ENCODE data around the gene SPTLC2. TPM values are rescaled to one million over a fixed set of nuclear protein-coding genes. Genes with fewer than 3 reads are reported as not detected.
A peak's percentile ranks its signal among the peaks of the same experiment; 100 is the strongest.
"Not testable (repeated sequence)": the region's sequence is repeated elsewhere in the genome, so short reads cannot be mapped to it uniquely, and the experiment has no call there.

SPTLC2 gene
- total RNA-seq, 4 donors from 2014 or later, result 18.9 to 24.6 (median 22.8) TPM

GRCh38 chr14:77544571-77544970 is 71.9 kb downstream of the SPTLC2 start:
- no peak overlapping the region for H3K4me3 ChIP-seq
- 94% methylated on average over 2 of the region's 2 CpGs for WGBS
- peaks cover 25% of the 10 kb centered on the region for H3K36me3 ChIP-seq
- no peaks in the 10 kb centered on the region for H3K9me3 ChIP-seq
- no peak overlapping the region for H3K27ac ChIP-seq
- peaks cover 13% of the 10 kb centered on the region for H3K4me1 ChIP-seq
- no peak for DNase-seq (ENCODE audit: low spot score in 2 of 2)
- TF ChIP-seq POLR2AphosphoS5 (IDR thresholded peaks at IDR 0.05), result no peak
- no peak for TF ChIP-seq CTCF (IDR thresholded peaks at IDR 0.05)
- TF ChIP-seq EP300 (IDR thresholded peaks at IDR 0.05), result no peak
- TF ChIP-seq POLR2A (IDR thresholded peaks at IDR 0.05), result no peak
- H3K27me3 ChIP-seq, result no peaks in the 10 kb centered on the region

- Histone ChIP-seq H3K4me1 (peaks cover 13% of the 10 kb centered on the region), H3K27ac (peak overlapping the region; percentile 8), H3K36me3 (peaks cover 17% of the 10 kb centered on the region), H3K27me3 (no peaks in the 10 kb centered on the region), H3K9me3 (no peaks in the 10 kb centered on the region), H3K4me3 (no peak overlapping the region)
- no peak for DNase-seq (ENCODE audit: low spot score in 2 of 2)
- WGBS, result 80% methylated on average over 3 of the region's 3 CpGs
- no peak for TF ChIP-seq POLR2AphosphoS5 (IDR thresholded peaks at IDR 0.05)
- TF ChIP-seq EP300 (IDR thresholded peaks at IDR 0.05), result no peak
- TF ChIP-seq POLR2A (IDR thresholded peaks at IDR 0.05), result no peak
- TF ChIP-seq CTCF (IDR thresholded peaks at IDR 0.05), result no peak
These were observed 72.7 kb downstream of the SPTLC2 start for GRCh38 chr14:77543637-77544334.

GRCh38 chr14:77543240-77543551 is 73.2 kb downstream of the SPTLC2 start:
- H3K27ac ChIP-seq, result peak overlapping the region; percentile 8
- no peak overlapping the region for H3K4me3 ChIP-seq
- no peaks in the 10 kb centered on the region for H3K9me3 ChIP-seq
- H3K27me3 ChIP-seq, result no peaks in the 10 kb centered on the region
- H3K4me1 ChIP-seq, result peaks cover 13% of the 10 kb centered on the region
- peaks cover 12% of the 10 kb centered on the region for H3K36me3 ChIP-seq
- no peak for DNase-seq (ENCODE audit: low spot score in 2 of 2)
- TF ChIP-seq POLR2A (IDR thresholded peaks at IDR 0.05) (no peak), POLR2AphosphoS5 (IDR thresholded peaks at IDR 0.05) (no peak), EP300 (IDR thresholded peaks at IDR 0.05) (no peak), CTCF (IDR thresholded peaks at IDR 0.05) (no peak)
- WGBS, result 77% methylated on average over 5 of the region's 5 CpGs

- H3K36me3 ChIP-seq, result peaks cover 9% of the 10 kb centered on the region
- H3K4me3 ChIP-seq, result no peak overlapping the region
- no peaks in the 10 kb centered on the region for H3K27me3 ChIP-seq
- no peaks in the 10 kb centered on the region for H3K9me3 ChIP-seq
- H3K4me1 ChIP-seq, result peaks cover 13% of the 10 kb centered on the region
- no peak for DNase-seq (ENCODE audit: low spot score in 2 of 2)
- peak overlapping the region; percentile 8 for H3K27ac ChIP-seq
- TF ChIP-seq POLR2A (IDR thresholded peaks at IDR 0.05) (no peak), POLR2AphosphoS5 (IDR thresholded peaks at IDR 0.05) (no peak), EP300 (IDR thresholded peaks at IDR 0.05) (no peak), CTCF (IDR thresholded peaks at IDR 0.05) (no peak)
- 61% methylated on average over 11 of the region's 11 CpGs for WGBS
These were observed 73.8 kb downstream of the SPTLC2 start for GRCh38 chr14:77542421-77543239.

DNA sequence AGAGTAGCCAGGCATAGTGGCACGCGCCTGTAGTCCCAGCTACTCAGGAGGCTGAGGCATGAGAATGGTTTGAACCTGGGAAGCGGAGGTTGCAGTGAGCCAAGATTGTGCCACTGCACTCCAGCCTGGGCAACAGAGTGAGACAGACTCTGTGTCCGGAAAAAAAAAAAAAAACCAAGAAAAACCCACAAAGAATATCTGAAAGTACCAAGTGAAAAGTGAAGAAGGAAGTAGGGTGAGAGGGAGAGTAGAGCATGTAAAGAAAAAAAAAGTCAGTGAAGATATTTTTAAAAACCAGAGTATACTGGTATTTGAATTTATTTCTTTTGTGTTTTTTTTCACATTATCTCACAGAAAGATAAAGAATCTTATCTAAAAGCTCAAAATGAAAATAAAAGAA is 74.5 kb downstream of the SPTLC2 start:
- Histone ChIP-seq H3K36me3 (peaks cover 5% of the 10 kb centered on the region), H3K27me3 (no peaks in the 10 kb centered on the region), H3K27ac (no peak overlapping the region), H3K9me3 (no peaks in the 10 kb centered on the region), H3K4me1 (peaks cover 13% of the 10 kb centered on the region), H3K4me3 (no peak overlapping the region)
- no peak for TF ChIP-seq POLR2AphosphoS5 (IDR thresholded peaks at IDR 0.05)
- no peak for TF ChIP-seq CTCF (IDR thresholded peaks at IDR 0.05)
- no peak for TF ChIP-seq EP300 (IDR thresholded peaks at IDR 0.05)
- TF ChIP-seq POLR2A (IDR thresholded peaks at IDR 0.05), result no peak
- DNase-seq (ENCODE audit: low spot score in 2 of 2), result no peak
- WGBS, result 97% methylated on average over 4 of the region's 4 CpGs

DNA sequence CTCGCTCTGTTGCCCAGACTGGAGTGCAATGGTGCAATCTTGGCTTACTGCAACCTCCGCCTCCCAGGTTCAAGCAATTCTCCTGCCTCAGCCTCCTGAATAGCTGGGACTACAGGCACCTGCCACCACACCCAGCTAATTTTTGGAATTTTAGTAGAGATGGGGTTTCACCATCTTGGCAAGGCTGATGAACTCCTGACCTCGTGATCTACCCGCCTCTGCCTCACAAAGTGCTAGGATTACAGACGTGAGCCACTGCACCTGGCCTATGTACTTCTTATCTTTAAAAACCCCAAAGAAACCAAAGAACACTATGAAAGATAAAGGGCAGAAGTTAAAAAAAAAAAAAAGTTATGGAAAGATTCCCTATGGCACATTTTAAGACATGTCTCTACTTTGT is 79.5 kb downstream of the SPTLC2 start:
- not testable (repeated sequence) for H3K27ac ChIP-seq; H3K9me3 ChIP-seq; DNase-seq (ENCODE audit: low spot score in 2 of 2); H3K4me3 ChIP-seq; H3K36me3 ChIP-seq; H3K27me3 ChIP-seq; H3K4me1 ChIP-seq
- 94% methylated on average over 5 of the region's 5 CpGs for WGBS

Measured in suprapubic skin (tissue), 4 donors.